Stimulated activated naive CD8-positive, alpha-beta T cell treated with anti-CD3 and anti-CD28 coated beads, Interleukin-15, amount 100 ng/mL, for 72 hours (primary cell): ENCODE results near the gene PRDX5.
A peak's percentile ranks its signal among the peaks of the same experiment; 100 is the strongest.

Experiments used
- ATAC-seq: fragments of 150-1000 bp; cut with Tn5 transposase; 2 replicates; pipeline ENCODE4 v1.10.0; 2021; ENCODE audit warnings: mild to moderate bottlenecking, moderate library complexity
- DNase-seq, 2 donors: peaks; one replicate each; pipeline ENCODE4 v3.0.0; 2021 to 2022
- H3K27ac Mint-ChIP-seq, 2 donors: one replicate each; pipeline ENCODE4 v1.8.0; 2022; ENCODE audit warnings: mild to moderate bottlenecking in 2 of 2, mixed read lengths in 2 of 2, moderate library complexity in 2 of 2
- H3K27me3 Mint-ChIP-seq: one replicate; pipeline ENCODE4 v1.8.0; 2022; ENCODE audit warnings: mixed read lengths
- H3K4me1 Mint-ChIP-seq: one replicate; pipeline ENCODE4 v1.8.0; 2022; ENCODE audit warnings: mild to moderate bottlenecking, mixed read lengths
- H3K4me3 Mint-ChIP-seq, 2 donors: one replicate each; pipeline ENCODE4 v1.8.0; 2022; ENCODE audit warnings: mild to moderate bottlenecking in 2 of 2, mixed read lengths in 2 of 2, moderate library complexity in 1 of 2
- H3K9me3 Mint-ChIP-seq, 2 donors: one replicate each; pipeline ENCODE4 v1.8.0; 2022; ENCODE audit warnings: mixed read lengths in 2 of 2

PRDX5 gene

DNA sequence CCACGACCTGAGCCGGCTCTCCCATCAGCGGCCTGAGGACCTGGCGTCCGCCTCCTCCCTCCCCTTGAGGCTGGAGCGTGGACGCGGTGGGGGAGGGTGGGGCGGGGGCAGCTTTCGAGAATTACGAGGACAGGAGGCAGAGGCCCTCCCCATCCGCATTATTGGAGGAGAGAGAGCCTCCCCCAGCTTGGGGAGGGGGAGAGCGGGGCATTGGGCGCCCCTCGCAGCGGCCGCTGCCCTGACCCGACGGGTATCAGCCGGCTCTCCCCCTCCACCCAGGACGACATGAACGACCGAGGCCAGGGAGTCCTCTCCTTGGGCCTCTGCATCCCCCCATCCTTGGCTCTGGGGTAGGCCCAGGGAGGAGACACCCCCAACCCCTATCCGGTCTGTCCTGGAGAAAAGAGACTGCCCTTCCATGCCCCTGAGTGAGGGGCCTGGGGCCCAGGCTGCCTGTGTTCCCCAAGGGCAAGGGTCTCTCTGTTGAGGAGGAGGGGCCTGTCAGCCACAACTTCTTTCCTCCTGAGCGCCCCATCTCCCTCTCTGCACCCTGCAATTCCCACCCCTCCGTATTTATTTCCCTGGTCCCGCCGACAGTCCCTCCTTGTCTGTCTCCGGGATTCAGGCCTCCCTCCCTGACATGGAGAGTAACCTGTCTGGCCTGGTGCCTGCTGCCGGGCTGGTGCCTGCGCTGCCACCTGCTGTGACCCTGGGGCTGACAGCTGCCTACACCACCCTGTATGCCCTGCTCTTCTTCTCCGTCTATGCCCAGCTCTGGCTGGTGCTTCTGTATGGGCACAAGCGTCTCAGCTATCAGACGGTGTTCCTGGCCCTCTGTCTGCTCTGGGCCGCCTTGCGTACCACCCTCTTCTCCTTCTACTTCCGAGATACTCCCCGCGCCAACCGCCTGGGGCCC is 31.8 kb upstream of the PRDX5 start:
- DNase-seq, result no peak
- peak overlapping the region; percentile 77 to 97 for H3K4me3 Mint-ChIP-seq
- peaks cover 11% of the 10 kb centered on the region for H3K27me3 Mint-ChIP-seq
- H3K27ac Mint-ChIP-seq, result peak overlapping the region in 1 of 2 donors; percentile 66
- no peak for ATAC-seq
- peaks cover 43% of the 10 kb centered on the region for H3K4me1 Mint-ChIP-seq
- no peaks in the 10 kb centered on the region for H3K9me3 Mint-ChIP-seq

DNA sequence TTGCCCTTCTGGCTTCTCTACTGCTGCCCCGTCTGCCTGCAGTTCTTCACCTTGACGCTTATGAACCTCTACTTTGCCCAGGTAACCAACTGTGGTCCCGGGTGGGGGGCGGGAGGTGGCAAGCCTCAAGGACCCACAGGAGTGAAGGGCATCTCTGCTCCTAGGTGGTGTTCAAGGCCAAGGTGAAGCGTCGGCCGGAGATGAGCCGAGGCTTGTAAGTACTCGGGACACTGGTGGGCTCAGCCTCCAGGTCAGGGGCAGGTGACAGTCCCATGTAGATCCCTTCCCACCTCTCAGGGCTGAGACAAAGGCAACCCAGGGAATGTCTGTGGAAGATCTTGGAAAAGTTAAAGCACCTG is 31.1 kb upstream of the PRDX5 start:
- Mint-ChIP-seq H3K4me1 (peaks cover 43% of the 10 kb centered on the region), H3K9me3 (no peaks in the 10 kb centered on the region), H3K27ac (peak overlapping the region in 1 of 2 donors; percentile 66), H3K4me3 (peak overlapping the region; percentile 77 to 97), H3K27me3 (peaks cover 13% of the 10 kb centered on the region)
- no peak for DNase-seq
- no peak for ATAC-seq

DNA sequence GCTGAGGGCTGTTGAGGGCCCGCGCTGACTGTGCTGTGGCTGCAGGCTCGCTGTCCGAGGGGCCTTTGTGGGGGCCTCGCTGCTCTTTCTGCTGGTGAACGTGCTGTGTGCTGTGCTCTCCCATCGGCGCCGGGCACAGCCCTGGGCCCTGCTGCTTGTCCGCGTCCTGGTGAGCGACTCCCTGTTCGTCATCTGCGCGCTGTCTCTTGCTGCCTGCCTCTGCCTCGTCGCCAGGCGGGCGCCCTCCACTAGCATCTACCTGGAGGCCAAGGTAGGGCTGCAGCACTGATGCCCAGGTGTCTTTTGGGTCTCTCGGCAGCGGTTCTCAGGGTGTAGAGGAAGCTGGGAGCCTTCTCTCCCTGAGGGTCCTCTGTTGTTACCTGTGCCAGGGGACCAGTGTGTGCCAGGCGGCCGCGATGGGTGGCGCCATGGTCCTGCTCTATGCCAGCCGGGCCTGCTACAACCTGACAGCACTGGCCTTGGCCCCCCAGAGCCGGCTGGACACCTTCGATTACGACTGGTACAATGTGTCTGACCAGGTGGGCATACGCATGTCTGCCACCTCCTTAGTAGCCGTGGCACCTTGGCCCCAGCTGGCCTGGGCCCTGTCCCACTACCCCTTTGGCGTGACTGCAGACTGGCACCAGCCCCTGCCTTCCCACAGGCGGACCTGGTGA is 30.1 kb upstream of the PRDX5 start:
- DNase-seq (no peak), ATAC-seq (no peak)
- peak overlapping the region in 1 of 2 donors; percentile 24 for H3K4me3 Mint-ChIP-seq
- peaks cover 47% of the 10 kb centered on the region for H3K4me1 Mint-ChIP-seq
- H3K9me3 Mint-ChIP-seq, result no peaks in the 10 kb centered on the region
- peak overlapping the region in 1 of 2 donors; percentile 10 for H3K27ac Mint-ChIP-seq
- H3K27me3 Mint-ChIP-seq, result peaks cover 19% of the 10 kb centered on the region

DNA sequence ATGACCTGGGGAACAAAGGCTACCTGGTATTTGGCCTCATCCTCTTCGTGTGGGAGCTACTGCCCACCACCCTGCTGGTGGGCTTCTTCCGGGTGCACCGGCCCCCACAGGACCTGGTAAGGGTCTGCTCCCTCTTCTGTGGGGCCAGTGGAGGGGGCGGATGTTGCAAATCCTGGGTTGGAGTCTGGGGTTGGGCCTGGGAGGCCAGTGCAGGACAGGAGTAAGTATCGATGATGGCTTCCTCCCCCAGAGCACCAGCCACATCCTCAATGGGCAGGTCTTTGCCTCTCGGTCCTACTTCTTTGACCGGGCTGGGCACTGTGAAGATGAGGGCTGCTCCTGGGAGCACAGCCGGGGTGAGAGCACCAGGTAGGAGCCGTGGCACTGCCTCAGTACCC is 29.6 kb upstream of the PRDX5 start:
- DNase-seq, result no peak
- no peak for ATAC-seq
- peak overlapping the region in 1 of 2 donors; percentile 10 for H3K27ac Mint-ChIP-seq
- no peaks in the 10 kb centered on the region for H3K9me3 Mint-ChIP-seq
- H3K27me3 Mint-ChIP-seq, result peaks cover 25% of the 10 kb centered on the region
- H3K4me1 Mint-ChIP-seq, result peaks cover 45% of the 10 kb centered on the region
- H3K4me3 Mint-ChIP-seq, result no peak overlapping the region

DNA sequence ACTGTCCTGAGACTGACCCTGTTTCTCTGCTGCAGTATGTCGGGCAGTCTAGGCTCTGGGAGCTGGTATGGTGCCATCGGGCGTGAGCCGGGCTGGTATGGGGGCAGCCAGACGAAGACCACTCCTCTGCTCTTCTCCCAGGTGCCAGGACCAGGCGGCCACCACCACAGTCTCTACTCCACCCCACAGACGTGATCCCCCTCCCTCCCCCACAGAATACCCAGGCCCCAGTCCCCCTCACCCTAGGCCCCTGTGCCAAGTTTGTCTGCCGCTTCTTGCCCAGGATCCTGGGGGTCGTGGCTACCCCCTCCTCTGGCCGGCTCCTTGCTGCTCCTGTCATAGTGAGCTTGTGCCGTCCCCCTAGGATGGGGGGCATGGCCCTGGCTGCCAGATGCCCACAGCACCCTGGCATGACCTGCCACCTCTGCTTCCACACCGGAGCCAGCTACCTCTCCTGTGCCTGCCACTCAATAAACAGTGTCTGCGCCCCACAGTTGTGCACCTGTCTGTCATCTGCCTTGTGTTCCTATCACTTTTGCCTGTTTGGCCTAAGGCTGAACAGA is 28.8 kb upstream of the PRDX5 start:
- H3K4me3 Mint-ChIP-seq, result no peak overlapping the region
- ATAC-seq (no peak), DNase-seq (no peak)
- H3K27me3 Mint-ChIP-seq, result peaks cover 32% of the 10 kb centered on the region
- H3K9me3 Mint-ChIP-seq, result no peaks in the 10 kb centered on the region
- H3K4me1 Mint-ChIP-seq, result peaks cover 38% of the 10 kb centered on the region
- H3K27ac Mint-ChIP-seq, result no peak overlapping the region

DNA sequence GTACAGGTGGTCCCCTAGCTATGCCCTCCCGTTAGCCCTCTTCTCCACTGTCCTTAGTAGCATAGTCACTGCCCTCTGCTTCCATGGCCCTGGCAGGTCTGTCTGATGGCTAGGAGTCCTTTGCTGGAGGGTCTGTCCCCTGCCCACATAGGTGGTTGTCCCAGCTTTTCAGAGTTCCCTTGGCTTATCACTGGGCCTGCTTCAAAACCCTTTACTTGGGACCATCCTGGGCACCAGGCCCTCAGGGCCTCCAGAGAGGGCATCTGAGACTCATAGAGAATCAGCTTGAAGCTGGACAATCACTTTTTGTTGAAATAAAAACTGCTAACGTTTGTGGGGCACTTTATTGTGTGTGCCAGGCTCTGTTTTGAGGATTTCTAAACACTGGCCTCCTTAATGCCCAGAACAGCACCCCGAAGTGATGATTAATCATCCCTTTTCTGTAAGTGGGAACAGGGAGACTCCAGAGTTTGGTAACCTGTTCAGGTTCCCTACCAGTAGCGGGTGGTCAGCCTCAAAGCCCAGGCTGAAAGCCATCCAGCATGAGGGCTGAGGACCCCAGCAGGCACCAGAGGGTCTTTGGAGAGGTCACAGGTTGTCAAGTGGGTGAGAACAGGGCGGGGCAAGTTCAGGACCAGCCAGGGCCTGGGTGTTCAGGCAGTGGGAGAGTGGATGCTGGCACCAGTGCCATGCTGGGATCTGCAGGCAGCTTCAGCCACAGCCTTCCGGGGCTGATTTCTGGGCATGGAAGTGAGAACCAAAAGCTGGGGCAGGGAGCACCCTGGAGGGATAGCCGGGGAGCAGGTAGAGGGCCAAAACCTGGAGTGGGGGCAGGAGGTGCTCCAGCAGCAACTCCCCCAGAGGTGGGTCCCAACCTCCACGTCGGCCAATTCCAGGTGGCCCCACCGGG is 27.3 kb upstream of the PRDX5 start:
- Mint-ChIP-seq H3K9me3 (no peaks in the 10 kb centered on the region), H3K27me3 (peaks cover 47% of the 10 kb centered on the region), H3K4me3 (peak overlapping the region; percentile 61 to 64), H3K4me1 (peaks cover 34% of the 10 kb centered on the region), H3K27ac (no peak overlapping the region)
- DNase-seq, result no peak
- no peak for ATAC-seq

DNA sequence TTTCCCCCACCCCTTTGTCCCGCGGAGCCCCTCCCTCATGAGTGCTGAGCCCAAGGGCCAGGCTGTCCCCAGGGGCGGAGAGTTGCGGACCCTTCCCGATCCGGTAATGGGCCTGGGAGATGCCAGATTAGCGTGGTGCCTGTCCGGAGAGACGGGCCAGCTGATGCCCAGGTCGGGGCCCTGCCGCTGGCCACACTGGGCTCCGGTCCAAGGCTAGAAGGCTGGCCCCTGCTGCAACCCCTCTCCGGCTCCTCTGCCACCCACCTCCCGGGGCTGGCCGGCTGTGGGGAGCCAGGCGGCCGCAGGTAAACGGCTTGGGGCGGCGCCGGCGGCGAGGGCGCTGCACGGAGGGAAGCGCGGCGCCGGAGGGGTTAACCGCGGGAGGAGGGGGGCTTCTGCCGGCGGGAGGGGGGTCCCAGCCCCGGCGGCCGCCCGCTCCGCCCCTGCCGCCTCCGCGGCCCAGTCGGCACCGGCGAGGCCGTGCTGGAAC is 26.6 kb upstream of the PRDX5 start, which contains the start of gene KCNK4:
Gene KCNK4 (plus strand): TSS at position 41 of the 490 bp plus-strand sequence. CDS start 1,717 bp downstream, outside the sequence.
- Mint-ChIP-seq H3K4me3 (peak within 1 kb of the TSS; percentile 61 to 64), H3K9me3 (no peaks in the 10 kb centered on the region), H3K4me1 (peaks cover 31% of the 10 kb centered on the region), H3K27ac (no peak within 1 kb of the TSS), H3K27me3 (peaks cover 54% of the 10 kb centered on the region)
- DNase-seq, result no peak
- ATAC-seq, result peak; percentile 13

DNA sequence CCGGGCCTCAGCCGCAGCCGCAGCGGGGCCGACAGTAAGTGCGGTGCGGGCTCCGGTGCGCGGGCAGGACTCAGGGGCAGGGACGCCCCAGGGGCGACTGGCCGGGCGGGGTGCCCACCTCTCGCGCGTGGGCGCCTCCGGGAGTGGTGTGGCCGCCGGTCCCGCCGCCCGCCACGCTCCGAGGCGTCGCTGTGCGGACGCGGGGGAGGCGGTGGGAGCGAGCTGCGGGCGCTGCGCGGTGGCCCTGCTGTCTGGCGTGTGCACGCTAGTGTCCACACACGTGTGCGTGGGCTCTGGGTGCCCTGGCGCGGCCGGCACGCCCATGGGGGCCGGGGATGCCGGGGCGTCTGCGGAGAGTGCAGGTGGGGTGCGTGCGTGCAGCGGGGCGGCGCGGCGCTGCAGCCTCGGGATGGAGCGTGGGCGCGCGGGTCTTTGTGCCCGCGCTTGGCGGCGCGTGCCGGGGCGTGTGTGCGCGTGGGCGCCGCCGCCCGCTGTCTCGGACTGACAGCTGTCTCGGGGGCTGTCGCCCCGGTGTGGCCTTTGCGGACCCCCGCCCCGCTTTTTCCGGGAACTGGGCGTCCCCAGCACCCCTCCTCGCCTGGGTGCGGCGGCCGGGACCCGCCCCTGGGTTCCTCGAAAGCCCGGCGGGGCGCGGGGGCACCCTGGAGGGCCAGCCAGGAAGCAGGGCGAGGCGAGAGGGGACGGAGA is 26.0 kb upstream of the PRDX5 start:
- H3K4me3 Mint-ChIP-seq, result peak overlapping the region; percentile 46 to 77
- H3K9me3 Mint-ChIP-seq, result no peaks in the 10 kb centered on the region
- peak; percentile 52 for ATAC-seq
- DNase-seq, result no peak
- no peak overlapping the region for H3K27ac Mint-ChIP-seq
- H3K4me1 Mint-ChIP-seq, result peaks cover 25% of the 10 kb centered on the region
- H3K27me3 Mint-ChIP-seq, result peaks cover 60% of the 10 kb centered on the region

DNA sequence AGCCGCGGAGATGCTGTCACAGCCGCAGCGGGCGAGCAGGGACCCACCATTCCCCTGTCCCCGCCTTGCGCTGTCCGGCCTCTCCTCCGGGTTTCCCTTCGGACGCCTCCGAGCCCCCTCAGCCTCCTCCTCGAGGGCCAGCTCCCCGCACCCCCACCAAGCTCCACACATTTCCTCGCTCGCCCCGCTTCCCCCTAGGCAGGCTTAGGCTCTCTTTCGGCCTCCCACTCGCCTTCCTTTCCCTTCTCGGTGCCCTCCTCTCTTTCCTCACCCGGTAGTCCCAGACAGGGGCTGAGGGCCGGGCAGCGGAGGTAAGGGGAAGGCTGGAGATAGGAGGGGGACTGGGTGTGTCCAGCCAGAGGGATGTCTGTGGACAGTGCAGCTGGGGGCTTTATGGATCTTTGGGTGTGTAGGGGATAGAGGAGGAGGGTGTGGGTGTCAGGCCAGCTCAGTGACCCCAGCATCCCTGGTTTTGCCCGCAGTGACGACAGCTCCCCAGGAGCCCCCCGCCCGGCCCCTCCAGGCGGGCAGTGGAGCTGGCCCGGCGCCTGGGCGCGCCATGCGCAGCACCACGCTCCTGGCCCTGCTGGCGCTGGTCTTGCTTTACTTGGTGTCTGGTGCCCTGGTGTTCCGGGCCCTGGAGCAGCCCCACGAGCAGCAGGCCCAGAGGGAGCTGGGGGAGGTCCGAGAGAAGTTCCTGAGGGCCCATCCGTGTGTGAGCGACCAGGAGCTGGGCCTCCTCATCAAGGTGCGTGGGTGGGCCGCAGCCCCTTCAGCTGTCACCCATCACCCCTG is 25.3 kb upstream of the PRDX5 start:
- no peaks in the 10 kb centered on the region for H3K9me3 Mint-ChIP-seq
- H3K4me3 Mint-ChIP-seq, result peak overlapping the region; percentile 46 to 77
- H3K27me3 Mint-ChIP-seq, result peaks cover 68% of the 10 kb centered on the region
- peaks cover 26% of the 10 kb centered on the region for H3K4me1 Mint-ChIP-seq
- H3K27ac Mint-ChIP-seq, result peak overlapping the region in 1 of 2 donors; percentile 14
- DNase-seq (no peak), ATAC-seq (no peak)

DNA sequence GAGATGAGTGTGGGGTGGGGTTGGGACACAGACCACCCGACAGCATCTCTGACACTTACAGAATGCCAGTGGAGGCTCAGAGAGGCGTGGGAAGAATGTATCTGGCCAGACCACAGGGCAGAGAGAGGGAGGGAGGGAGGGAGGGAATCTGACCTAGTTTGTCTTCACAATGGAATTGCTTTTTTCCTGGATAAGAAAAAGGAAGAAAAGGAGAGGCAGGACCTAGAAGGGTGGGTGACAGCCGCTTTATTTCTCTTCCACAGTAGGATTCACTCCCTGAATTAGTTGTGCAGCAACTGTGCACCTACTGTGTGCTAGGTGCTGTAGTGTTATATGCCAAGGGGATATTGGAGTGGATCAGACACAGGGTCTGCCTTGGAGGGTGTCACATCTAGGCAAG is 23.1 kb upstream of the PRDX5 start:
- Mint-ChIP-seq H3K27ac (no peak overlapping the region), H3K9me3 (no peaks in the 10 kb centered on the region), H3K27me3 (peaks cover 89% of the 10 kb centered on the region), H3K4me3 (no peak overlapping the region), H3K4me1 (peaks cover 41% of the 10 kb centered on the region)
- no peak for ATAC-seq
- no peak for DNase-seq

DNA sequence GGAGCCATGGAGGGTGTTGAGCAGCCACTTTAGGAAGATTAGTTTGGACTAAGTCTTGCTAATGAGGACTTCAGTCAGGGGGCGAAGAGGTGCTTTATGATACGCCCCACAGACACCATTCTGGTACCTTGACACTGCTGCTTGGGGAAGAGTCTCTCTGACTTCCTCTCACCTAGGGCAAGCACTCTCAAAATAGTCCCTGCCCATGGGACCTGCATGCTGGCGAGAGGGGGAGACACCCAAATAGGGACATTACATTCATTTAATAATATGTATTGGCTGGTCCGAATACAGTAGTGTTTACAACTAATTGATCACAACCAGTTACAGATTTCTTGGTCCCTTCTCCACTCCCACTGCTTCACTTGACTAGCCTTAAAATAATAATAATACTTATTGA is 22.2 kb upstream of the PRDX5 start:
- ATAC-seq (no peak), DNase-seq (no peak)
- Mint-ChIP-seq H3K4me1 (peaks cover 48% of the 10 kb centered on the region), H3K4me3 (no peak overlapping the region), H3K27ac (no peak overlapping the region), H3K27me3 (peaks cover 92% of the 10 kb centered on the region), H3K9me3 (no peaks in the 10 kb centered on the region)

DNA sequence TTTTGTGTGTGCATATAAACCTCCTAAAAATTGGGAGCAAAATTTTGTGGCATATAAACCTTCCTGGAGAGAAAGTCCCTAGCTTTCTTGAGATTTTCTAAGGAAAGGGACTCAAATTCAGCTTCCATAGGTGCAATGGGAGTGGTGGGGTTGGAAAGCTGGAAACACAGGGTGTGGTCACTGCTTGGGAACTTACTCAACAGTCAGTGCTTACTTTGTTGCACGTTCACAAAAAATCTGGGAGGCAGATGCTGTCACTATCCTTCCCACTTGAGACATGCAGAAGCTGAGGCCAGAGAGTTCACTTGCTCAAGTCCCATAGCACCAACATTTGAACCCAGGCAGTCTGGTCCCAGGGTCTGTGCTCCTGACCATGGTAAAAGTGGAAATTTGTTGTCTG is 21.7 kb upstream of the PRDX5 start:
- H3K4me1 Mint-ChIP-seq, result peaks cover 47% of the 10 kb centered on the region
- no peaks in the 10 kb centered on the region for H3K9me3 Mint-ChIP-seq
- H3K27ac Mint-ChIP-seq, result no peak overlapping the region
- H3K4me3 Mint-ChIP-seq, result no peak overlapping the region
- ATAC-seq (no peak), DNase-seq (no peak)
- H3K27me3 Mint-ChIP-seq, result peaks cover 92% of the 10 kb centered on the region

DNA sequence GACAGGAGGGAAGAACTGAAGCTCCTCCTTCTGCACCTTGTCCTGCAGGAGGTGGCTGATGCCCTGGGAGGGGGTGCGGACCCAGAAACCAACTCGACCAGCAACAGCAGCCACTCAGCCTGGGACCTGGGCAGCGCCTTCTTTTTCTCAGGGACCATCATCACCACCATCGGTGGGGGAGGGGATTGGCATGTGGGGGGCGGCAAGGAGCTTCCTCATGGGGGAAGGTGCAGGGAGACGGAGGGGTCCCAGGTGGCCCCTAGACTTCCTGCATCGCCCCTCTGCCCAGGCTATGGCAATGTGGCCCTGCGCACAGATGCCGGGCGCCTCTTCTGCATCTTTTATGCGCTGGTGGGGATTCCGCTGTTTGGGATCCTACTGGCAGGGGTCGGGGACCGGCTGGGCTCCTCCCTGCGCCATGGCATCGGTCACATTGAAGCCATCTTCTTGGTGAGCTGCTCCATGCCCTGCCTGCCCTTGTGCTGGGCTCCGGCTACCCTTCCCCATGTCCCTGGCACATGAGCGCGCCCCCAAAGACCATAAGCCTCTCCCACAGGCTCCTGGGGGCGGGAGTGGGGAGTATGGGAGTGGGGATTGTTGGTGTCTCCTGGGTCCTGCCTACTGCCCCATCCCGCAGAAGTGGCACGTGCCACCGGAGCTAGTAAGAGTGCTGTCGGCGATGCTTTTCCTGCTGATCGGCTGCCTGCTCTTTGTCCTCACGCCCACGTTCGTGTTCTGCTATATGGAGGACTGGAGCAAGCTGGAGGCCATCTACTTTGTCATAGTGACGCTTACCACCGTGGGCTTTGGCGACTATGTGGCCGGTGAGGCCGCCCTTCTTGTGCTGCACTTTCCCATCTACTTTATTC is 20.9 kb upstream of the PRDX5 start:
- no peak for DNase-seq
- Mint-ChIP-seq H3K4me1 (peaks cover 47% of the 10 kb centered on the region), H3K4me3 (no peak overlapping the region), H3K27ac (no peak overlapping the region), H3K27me3 (peaks cover 99% of the 10 kb centered on the region), H3K9me3 (no peaks in the 10 kb centered on the region)
- no peak for ATAC-seq
